Activated B cell treated with CpG ODN at 0.5 μM for 24 hours (primary cell): Measurements from ENCODE around the gene PTPRO. TPM values are rescaled to one million over a fixed set of nuclear protein-coding genes. Genes with fewer than 3 reads are reported as not detected.

Experiments
- ATAC-seq: fragments of 200-7000 bp; cut with Tn5 transposase; one replicate; pipeline ENCODE4 v1.10.0; 2021; ENCODE audit warnings: low read depth, mild to moderate bottlenecking, moderate library complexity
- CTCF ChIA-PET: fragments of 350-600 bp; sonication (Branson Sonifier 250); formaldehyde crosslinking; loops from one replicate; lab custom pipeline; 2021; ENCODE audit warnings: antibody characterized with exemption; lab: Charles Lee
- POLR2A ChIA-PET: fragments of 350-600 bp; sonication (Branson Sonifier 250); formaldehyde crosslinking; loops from one replicate; lab custom pipeline; 2021; ENCODE audit warnings: antibody characterized with exemption; lab: Charles Lee
- DNase-seq: peaks from one replicate; pipeline ENCODE4 v3.0.0; 2022
- H3K27ac Mint-ChIP-seq: one replicate; pipeline ENCODE4 v1.8.0; 2020; ENCODE audit warnings: mixed read lengths
- H3K27me3 Mint-ChIP-seq: one replicate; pipeline ENCODE4 v1.8.0; 2021; ENCODE audit warnings: mixed read lengths
- H3K36me3 Mint-ChIP-seq: one replicate; pipeline ENCODE4 v1.8.0; 2021; ENCODE audit warnings: low read depth, mixed read lengths
- H3K4me1 Mint-ChIP-seq: one replicate; pipeline ENCODE4 v1.8.0; 2021; ENCODE audit warnings: mixed read lengths
- H3K4me3 Mint-ChIP-seq: one replicate; pipeline ENCODE4 v1.8.0; 2020; ENCODE audit warnings: mild to moderate bottlenecking, mixed read lengths
- H3K9me3 Mint-ChIP-seq: one replicate; pipeline ENCODE4 v1.8.0; 2020; ENCODE audit warnings: mixed read lengths
- intact Hi-C: fragments of 100-400 bp; cut with micrococcal nuclease; formaldehyde crosslinking; loops from one replicate; pipeline ENCODE4 v1.15.1; 2024
- total RNA-seq: library from RNA; stranded (reverse); gene quantifications from 2 replicates; pipeline ENCODE4 v1.2.3, GENCODE V29; 2022
- TF ChIP-seq, protein P1 (sequence below): fragments of 200-600 bp; IDR thresholded peaks from one replicate; pipeline ENCODE4 v1.8.0; 2022; ENCODE audit warnings: antibody characterized with exemption, mild to moderate bottlenecking

PTPRO gene
- total RNA-seq, 1 donor from 2014 or later, result 23.9 TPM

DNA sequence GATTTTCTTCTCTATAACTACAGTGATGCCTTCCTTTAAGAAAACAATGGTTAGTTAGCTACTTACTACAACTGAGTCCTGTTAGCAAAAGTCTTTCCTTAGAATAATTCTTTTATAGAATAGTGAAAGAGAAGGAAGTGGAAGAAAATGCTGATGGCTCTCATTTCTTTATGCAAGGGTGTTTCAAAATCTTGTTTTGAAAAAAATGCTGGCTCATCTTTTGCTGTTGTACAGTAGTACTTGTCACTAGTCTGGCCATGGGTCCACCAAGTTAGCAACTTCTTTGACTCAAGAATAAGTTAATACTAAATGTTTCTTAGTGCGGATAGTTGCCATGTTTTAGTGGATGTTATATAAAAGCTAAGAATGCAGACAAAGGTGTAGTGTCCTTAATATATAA lies 225.4 kb downstream of the PTPRO start:
- H3K4me3 Mint-ChIP-seq, result peak overlapping the region; percentile 87
- H3K36me3 Mint-ChIP-seq, result peaks cover 40% of the 10 kb centered on the region
- DNase-seq (no peak), ATAC-seq (no peak)
- no peaks in the 10 kb centered on the region for H3K9me3 Mint-ChIP-seq
- POLR2A ChIA-PET, result interaction anchor here (1.4 to 4.6 kb wide), 4 partner anchors 13 to 37 kb away, joined by 4 to 55 read pairs (median 8); no protein-coding TSS in a partner anchor
- H3K4me1 Mint-ChIP-seq, result peaks cover 61% of the 10 kb centered on the region
- TF ChIP-seq, protein P1, sequence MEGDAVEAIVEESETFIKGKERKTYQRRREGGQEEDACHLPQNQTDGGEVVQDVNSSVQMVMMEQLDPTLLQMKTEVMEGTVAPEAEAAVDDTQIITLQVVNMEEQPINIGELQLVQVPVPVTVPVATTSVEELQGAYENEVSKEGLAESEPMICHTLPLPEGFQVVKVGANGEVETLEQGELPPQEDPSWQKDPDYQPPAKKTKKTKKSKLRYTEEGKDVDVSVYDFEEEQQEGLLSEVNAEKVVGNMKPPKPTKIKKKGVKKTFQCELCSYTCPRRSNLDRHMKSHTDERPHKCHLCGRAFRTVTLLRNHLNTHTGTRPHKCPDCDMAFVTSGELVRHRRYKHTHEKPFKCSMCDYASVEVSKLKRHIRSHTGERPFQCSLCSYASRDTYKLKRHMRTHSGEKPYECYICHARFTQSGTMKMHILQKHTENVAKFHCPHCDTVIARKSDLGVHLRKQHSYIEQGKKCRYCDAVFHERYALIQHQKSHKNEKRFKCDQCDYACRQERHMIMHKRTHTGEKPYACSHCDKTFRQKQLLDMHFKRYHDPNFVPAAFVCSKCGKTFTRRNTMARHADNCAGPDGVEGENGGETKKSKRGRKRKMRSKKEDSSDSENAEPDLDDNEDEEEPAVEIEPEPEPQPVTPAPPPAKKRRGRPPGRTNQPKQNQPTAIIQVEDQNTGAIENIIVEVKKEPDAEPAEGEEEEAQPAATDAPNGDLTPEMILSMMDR, result no peak
- intact Hi-C loops, result loop anchor here (5.0 to 10.0 kb wide), 5 partner anchors 335 to 1393 kb away; partner anchors contain the start of genes ATF7IP, C12orf60, STRAP and WBP11
- CTCF ChIA-PET, result interaction anchor here (2.2 to 7.3 kb wide), 3 partner anchors 15 to 36 kb away, joined by 9 to 60 read pairs (median 36); no protein-coding TSS in a partner anchor
- peak overlapping the region; percentile 99 for H3K27ac Mint-ChIP-seq
- H3K27me3 Mint-ChIP-seq, result no peaks in the 10 kb centered on the region

DNA sequence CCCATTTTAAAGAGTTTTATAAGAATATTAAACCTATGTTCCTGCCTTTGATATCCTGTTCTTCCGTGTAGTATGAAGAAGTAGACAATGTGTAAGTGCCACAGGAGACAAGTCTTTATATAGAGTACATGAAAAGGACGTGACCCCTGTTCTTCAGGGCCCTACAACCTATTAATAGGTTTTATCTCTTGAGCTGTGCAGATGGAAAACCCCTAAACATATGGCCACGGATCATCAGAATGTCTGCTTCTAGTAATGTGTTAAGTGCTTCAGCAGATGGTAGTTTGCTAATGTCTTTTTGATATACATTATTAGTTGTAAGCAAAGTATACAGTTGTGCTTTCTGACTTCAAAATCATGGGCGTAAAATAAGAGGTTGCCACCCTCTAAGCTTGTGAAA lies 228.5 kb downstream of the PTPRO start:
- intact Hi-C loops, result no loop called here
- ATAC-seq, result peak; percentile 28
- Mint-ChIP-seq H3K27ac (peak overlapping the region; percentile 60), H3K27me3 (no peaks in the 10 kb centered on the region), H3K4me3 (peak overlapping the region; percentile 32), H3K4me1 (peaks cover 47% of the 10 kb centered on the region), H3K9me3 (no peaks in the 10 kb centered on the region), H3K36me3 (peaks cover 64% of the 10 kb centered on the region)
- TF ChIP-seq, protein P1, result no peak
- POLR2A ChIA-PET, result interaction anchor here (0.7 to 1.6 kb wide), 5 partner anchors 9 to 331 kb away, joined by 3 to 4 read pairs (median 4); no protein-coding TSS in a partner anchor
- no peak for DNase-seq
- CTCF ChIA-PET, result interaction anchor here (1.3 to 7.3 kb wide), 2 partner anchors 18 to 20 kb away, joined by 5 to 60 read pairs; no protein-coding TSS in a partner anchor

DNA sequence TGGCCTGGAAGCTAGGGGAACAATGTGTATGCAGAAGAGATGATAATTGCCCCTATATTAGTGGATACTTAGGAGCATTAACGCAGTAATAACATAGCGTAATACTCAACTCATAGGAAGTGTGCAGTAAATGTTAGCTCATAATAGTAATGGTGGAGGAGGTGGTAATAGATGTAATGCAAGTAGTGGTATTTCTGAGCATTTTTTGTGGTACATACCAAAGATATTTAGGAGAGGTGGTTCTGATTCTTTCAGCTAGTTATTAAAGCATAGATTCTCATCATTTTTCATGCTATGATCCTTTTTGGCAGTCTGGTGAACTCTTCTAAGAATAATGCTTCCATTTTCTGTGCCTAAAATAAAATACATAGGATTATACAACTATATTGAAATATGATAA lies 233.1 kb downstream of the PTPRO start:
- DNase-seq, result no peak
- intact Hi-C loops, result no loop called here
- peaks cover 73% of the 10 kb centered on the region for H3K36me3 Mint-ChIP-seq
- ATAC-seq, result no peak
- H3K4me1 Mint-ChIP-seq, result peaks cover 9% of the 10 kb centered on the region
- no peak overlapping the region for H3K4me3 Mint-ChIP-seq
- TF ChIP-seq, protein P1, result no peak
- ChIA-PET CTCF (interaction anchor here (3.8 kb wide), 1 partner anchor 28 kb away, joined by 17 read pairs; no protein-coding TSS in a partner anchor), POLR2A (interaction anchor here (2.3 kb wide), 1 partner anchor 13 kb away, joined by 6 read pairs; no protein-coding TSS in a partner anchor)
- H3K9me3 Mint-ChIP-seq, result no peaks in the 10 kb centered on the region
- H3K27ac Mint-ChIP-seq, result no peak overlapping the region
- H3K27me3 Mint-ChIP-seq, result no peaks in the 10 kb centered on the region

DNA sequence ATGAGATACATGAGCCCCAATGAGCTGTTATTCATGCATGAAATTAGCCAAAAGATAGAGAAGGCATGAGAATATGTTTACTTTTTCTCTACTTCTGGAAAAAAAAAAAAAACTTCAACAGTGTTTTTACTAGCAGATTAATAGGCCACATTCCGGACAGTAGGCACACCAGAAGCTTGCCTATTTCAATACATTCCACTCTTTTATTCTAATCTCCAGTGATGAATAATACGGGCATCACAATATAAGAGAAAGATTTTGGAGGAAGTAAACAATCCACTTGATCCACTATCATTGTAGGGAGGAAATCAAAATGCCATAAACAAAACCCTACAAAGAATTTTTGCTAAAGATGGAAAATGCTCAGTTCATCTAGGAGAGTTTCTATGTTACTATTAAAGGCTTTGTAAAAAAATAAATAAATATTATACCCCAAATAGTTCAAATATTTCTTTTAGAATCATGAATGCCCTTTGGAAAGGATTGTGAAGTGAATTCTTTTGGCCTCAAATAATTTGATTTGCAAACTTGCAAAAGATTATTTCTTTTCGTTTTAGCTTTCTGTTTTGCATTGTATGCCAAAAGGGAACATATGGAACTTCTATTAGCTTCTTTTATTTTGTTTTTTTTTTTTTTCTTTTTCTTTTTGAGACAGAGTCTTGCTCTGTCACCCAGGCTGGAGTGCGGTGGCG lies 234.2 kb downstream of the PTPRO start:
- TF ChIP-seq, protein P1, result no peak
- CTCF ChIA-PET, result interaction anchor here (3.8 kb wide), 1 partner anchor 27 kb away, joined by 17 read pairs; no protein-coding TSS in a partner anchor
- H3K4me1 Mint-ChIP-seq, result peaks cover 2% of the 10 kb centered on the region
- H3K27ac Mint-ChIP-seq, result no peak overlapping the region
- H3K36me3 Mint-ChIP-seq, result peaks cover 76% of the 10 kb centered on the region
- no peak overlapping the region for H3K4me3 Mint-ChIP-seq
- no peaks in the 10 kb centered on the region for H3K27me3 Mint-ChIP-seq
- no peak for DNase-seq
- POLR2A ChIA-PET, result interaction anchor here (1.0 to 1.2 kb wide), 2 partner anchors 10 to 11 kb away, joined by 3 to 5 read pairs; no protein-coding TSS in a partner anchor
- no peak for ATAC-seq
- intact Hi-C loops, result no loop called here
- no peaks in the 10 kb centered on the region for H3K9me3 Mint-ChIP-seq
